Fibroblast of skin of left quadriceps (primary cell): ENCODE results near the gene DPEP2.
"Not testable (repeated sequence)": the region's sequence is repeated elsewhere in the genome, so short reads cannot be mapped to it uniquely, and the experiment has no call there.

Source experiments
- DNase-seq, 2 experiments: peaks; one replicate each; pipeline ENCODE4 v3.0.0-alpha.2; 2013; ENCODE audit warnings: low read depth in 2 of 2

The DPEP2 gene

DNA sequence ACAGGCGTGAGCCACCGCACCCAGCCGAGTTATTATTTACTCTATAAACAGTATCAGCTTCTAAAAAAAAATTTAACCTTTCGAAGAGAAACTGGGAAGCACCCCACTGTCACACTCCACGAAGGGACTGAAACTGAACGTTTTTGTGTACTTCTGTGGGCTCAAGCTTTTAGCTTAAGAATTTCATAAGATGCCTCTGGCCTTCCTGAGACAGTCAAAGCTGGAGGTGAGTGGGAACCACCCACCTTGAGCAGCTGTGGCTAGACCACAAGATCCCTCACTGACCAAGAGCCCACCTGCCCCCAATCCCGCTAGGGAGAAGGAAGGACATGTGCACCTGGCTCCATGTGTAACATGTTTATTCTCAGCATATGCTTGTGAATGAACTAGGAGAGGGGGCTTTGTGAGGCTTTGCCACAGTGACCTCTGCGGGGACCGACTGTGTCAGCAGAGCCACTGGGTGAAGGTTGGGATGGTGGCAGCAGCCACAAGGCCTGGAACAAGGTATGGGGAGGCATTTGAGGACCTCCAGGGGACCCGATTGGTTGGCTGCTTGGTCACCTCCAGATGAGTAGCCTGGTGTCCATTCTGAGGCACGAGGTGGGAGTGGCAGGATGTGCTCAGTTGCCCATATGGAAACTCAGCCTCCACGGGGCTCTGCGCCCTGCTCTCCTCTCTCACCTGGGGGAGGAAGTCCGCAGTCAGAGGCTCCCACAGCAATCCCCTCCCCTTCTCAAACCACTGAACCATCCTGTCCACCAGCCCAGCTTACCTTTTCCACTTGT, 23.8 kb downstream of the DPEP2 start:
- DNase-seq, result no peak

DNA sequence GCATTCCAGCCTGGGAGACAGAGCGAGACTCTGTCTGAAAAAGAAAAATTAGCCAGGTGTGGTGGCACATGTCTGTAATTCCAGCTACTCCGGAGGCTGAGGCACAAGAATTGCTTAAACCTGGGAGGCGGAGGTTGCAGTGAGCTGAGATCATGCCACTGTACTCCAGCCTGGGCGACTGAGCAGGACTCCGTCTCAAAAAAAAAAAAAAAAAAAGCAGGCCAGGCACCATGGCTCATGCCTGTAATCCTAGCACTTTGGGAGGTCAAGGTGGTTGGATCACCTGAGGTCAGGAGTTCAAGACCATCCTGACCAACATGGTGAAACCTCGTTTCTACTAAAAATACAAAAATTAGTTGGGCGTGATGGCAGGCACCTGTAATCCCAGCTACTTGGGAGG, 27.0 kb downstream of the DPEP2 start:
- DNase-seq, result not testable (repeated sequence)

DNA sequence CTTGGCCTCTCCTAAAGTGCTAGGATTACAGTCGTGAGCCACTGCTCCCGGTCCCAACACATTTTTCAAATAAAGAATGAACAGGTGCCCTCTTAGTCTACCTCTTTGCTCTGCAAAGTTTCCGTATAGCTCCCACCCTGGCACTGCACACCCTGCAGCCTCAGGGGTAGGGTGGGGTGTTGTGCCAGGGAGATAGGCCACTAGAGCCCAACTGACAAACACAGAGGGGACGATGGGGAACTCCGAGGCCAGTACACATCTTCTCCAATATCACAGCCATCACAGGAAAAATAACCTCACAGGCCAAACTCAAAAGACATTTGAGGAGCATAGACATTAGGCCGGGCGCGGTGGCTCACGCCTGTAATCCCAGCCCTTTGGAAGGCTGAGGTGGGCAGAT, 28.2 kb downstream of the DPEP2 start:
- no peak for DNase-seq

DNA sequence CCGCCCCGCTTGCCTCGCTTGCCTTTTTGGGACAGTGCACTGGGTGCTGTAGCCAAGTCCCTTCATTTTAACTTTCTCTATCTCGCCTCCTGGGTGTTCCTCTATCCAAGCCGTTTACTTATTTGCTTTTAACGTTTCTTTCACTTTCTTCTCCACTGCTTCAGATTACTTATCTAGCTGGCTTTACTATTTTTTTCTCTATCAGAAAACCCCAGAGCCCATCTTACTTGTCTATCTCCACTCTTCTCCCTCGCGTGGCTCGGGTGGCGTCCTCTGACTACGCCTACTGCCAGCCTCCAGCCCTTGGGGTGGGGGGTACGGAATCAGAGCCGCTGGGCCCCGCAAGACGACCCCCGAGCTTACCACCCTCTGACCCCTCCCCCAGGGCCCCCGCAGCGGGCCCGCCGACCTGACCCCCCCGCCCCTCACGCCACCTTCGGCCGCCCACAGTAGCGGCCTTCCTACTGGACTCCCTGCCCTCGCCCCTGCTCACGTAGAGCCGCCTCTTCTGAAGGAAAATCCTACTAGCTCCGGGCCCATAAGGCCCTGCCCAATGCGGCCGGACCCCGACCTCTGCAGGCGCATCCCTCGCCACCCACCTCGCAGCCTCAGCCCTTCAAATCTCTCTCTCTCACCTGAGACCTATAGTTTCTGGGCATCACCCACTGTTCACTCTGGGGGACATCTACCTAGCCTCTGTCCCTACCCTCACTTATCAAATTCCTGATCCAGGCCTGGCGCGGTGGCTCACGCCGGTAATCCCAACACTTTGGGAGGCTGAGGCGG, 29.8 kb downstream of the DPEP2 start:
- DNase-seq, result no peak

DNA sequence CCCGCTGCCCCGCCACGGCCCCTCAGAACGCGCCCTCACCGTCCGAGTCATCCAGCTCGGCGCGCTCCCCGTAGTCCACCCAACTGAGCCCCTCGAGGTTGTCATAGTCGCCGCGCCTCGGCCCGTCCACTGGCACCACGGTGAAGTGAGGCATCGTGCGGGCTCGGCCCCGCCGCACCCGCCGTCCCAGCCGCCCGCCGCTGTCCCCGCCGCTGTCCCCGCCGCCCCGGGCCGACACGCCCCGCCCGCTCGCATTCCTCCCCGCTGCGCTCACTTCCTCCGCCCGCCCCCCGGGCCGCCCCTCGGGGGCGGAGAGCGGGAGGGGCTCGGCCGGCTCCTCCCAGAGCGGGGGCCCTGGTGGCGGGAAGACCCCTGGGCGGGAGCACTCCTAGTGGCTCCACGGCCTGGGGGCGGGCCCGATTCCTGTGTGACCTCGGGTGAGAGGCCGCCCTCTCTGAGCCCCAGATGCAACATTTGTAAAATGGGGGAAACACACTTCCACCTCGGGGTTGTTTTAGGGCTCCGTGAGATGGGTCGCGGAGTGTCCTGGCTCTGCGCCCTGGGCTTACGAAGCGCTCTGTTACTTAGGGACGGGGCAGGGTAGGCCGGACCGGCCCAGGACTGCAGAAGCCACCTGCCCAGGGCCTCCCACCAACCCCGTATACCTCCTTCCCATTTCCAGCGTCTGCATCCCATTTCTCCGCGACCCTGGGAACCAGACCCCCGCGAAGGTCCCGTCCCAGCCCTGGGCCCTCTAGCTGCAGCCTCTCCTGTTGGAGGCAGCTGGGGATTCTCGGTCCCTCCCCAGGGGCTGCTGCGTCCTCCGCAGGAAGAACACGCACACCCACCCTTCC, 30.7 kb downstream of the DPEP2 start, which contains the start of gene SLC12A4:
TSS of gene SLC12A4 (minus strand) at position 238 of the 854 bp plus-strand sequence. CDS start at position 154, 84 bp downstream.
- DNase-seq, result peak; percentile 67 to 72

DNA sequence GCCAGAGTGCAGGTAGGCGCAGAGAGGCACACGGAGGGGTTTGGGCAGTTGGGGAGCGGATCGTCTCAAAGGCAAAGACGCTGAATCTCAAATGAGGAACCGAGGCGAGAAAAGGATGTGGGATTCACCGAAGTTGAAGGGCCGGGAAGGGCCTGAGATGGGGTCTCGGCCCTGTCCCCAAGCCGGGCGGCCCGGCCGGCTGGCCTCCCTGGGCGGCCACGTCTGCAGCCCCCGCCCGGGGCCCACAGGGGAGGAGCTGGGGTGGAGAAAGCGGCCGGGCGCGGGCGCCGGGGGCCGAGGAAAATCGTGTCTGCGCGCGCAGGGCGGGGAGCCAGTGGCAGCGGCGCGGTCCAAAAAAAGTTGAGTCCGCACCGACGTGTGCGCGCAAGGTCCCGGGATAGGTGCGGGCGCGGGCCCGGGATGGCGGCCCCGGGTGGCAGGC, 31.3 kb downstream of the DPEP2 start:
- DNase-seq, result no peak

DNA sequence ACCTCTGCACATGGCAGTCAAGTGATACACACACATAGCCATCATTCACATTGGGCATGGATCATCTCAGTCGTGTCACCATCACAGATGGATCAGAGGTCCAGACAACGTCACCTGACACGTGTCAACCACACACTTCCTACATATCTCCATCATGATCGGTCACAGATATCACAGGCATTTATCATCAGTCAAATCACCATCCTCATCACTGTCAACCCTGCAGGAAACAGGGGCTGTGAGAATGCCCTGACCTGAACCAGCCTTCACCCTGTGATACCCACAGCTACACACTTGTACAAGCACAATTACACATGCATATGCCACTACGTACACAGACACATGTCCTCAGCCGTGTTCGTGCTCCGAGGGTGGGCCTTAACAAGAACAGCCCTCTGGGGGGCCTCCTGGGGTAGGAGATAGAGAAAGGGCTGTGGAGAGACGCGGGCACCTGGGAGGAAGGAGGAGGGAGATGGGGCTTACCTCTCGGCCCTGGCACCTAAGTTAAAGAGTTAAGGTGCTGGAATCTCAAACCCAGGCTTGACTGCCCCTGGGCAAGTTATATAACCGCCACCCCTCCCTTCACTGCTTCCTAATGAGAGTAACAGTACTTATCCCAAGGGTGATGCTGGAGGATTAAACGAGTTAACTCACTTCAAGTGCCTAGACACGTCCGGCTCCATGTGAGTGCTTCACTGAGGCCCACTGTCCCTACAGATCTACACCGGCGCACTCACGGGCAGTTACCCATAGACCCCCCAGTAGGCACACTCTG, 31.9 kb downstream of the DPEP2 start:
- DNase-seq, result no peak

DNA sequence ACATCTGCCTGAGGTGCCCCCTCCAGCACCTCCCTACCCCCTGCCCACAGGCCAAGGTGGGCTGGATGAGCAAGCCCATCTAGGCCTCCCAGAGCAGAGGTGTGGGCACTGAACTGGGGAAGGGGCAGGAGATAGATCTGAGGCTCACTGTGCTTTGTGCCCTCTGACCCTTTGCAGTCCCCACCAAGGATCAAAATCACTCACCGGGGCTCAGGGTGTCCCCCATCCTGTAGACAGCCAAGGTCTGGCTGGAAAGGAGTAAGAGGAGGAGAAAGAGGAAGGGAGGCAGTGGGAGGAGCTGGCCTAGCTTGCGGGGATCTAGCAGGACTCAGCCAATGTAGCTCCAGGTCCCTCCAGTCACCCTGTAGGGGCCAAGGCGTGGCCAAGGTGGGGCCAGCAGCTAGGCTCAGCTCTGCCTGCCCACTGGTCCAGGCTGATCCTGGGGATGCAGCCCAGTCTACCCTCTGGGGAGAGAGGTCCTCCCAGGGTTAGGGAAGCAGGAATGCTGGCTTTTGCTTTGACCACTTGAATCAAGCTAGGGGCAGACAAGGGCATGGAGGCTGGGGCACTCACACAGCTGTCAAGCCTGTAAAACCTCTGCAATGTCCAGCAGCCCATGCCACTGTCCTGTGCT, 32.6 kb downstream of the DPEP2 start:
- no peak for DNase-seq

DNA sequence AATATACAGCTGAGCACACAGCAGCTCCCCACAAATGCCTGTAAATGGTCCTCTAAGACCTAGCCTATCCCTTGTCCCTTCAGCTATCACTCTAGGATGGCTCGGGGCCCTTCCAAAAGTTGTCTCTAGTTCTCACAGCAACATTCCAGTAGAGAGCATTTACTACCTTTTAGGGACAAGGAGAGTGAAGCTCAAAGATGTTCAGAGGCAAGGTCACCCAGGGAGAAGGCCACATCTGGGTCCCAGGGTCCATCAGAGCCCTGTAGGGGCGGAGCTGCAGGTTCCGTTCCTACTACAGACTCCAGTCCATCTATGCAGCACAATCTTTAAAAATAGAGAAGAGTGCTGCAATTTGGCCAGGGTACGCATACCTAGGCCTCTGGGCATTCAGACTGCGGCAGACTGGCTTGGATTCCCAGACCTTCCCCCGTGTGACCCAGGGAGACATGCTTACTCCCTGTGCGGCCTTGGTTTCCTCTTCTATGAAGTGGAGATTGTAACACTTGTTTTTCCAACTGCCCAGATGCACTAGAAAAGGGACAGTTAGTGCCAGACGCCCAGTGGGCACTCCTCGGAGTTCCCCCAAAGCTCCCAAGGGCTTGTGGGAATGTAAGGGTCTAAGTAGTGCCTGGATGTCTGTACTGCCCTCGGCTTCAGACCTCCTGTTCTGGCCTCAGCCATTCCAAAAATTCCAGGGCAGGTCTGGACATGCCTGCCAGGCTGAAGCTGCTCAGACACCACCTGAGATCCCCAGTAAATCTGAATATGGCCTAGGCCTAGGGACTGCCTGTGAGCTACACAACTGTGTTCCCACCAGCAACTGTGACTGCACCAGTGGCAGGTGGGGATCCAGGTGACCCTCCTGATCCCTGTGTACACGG, 33.4 kb downstream of the DPEP2 start:
- no peak for DNase-seq

DNA sequence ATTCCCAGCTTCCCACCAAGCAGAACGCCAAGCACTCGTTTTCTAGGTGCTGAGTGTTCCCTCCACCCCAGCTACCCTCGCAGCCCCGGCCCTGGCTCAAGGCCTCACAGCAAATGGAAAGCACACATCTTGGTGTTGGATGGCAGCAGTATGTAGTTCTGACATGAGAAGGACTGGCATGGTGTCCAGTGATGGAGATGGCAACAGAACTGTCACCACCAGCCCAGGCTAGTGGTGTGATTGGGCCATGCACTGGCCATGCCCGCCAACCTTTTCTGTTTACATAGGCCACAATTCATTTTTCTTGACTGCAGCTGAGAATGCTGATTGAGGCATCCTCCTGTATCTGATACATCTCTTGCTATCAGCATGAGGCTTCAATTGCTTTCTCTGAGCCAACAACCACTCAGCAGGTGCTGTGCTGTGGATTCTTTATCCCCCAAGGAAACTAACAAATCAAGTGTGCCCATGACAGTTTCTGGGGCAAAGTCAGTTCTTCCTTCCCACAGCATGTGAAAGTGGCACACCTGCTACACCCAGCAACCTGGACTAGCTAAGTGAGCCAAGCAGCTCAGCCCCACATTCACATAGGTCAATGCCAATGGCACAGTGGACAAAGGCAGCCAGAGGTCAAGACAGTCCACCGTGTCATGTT, 34.7 kb downstream of the DPEP2 start:
- no peak for DNase-seq

DNA sequence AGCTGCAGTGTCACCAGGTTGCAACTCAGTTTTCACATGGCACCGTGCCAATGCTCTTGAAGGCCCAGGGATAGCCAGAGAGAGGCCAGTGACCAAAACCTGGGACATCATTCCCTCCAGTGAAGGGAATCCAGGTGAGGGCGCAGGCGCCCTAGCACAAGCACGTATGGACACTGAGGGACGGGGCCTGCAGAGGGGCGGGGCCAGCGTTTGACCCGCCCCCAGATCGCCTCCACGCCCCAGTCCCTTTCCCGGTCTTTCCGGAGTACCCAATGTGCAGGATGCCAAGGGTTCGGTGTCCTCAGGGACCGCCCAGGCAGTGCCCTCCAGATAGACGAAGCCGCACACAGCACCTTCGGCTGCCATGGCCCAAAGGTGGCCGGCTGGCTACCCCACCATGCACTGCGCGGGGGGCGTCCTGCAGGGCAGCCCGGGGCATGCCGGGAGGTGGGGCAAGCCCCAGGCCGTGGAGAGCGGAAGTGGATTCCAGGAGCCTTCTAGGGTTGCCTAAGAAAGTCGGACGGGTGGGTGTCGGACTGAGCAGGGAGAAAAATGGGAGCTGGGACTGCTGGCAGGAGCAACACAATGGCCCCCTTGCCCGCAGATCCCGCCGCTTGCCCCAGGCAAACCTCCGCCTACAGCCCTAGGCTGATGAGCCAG, 35.5 kb downstream of the DPEP2 start:
- no peak for DNase-seq

DNA sequence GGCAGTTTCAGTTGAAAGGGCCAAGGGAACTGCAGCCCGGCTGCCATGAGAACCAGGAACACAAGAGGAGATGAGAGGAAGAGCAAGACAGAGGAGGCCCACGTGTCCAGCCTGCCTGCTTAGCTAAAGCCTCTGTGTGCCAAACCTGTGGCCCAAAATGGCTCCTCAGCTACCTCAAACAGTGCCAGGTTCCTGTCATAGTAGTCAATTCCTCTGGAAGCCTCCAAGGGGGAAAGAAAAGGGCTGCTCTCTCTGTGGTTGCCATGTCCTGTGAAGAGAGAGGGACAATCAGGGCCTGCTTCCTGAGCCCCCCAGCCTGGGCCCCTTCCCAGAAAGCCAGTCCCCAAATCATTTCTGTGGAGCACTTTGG, 36.0 kb downstream of the DPEP2 start:
- no peak for DNase-seq

DNA sequence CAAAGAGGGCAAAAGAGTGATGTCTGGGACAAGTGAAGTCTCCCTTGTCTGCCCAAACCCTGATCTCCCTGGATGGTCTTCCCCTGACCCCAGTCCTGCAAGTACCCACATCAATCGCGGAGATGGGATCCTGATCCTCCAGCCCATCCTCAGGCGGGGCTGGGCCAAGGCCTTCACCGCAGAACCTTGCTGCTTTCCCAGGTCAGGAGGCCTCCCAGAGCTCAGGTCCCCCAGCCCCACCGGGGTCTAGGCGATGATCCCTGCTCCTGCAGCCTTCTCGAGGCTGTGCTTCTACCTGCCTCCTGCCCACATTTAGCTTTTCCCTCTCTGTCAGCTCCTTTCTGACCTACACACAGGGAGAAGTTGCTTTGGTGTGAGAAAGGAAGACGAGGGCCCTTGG, 37.1 kb downstream of the DPEP2 start:
- DNase-seq, result no peak

DNA sequence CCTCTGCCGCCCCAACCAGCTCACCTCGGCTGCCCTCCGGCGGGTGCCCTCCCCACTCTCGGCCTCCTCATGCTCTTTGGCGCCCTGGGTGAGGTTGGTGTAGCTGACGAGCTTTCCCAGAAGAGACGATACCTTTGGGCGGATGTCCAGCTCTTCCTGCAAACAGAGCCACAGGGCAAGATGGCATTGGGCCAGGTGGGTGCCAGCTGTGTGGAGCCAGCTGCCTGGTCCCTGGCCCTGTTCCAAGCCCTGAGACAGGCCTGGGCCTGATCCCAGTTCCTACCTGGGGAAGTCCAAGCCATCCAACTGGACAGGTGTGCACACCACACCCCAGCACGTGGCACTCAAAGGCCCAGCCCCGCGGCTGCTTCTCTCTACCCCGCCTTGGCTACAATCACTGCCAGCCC, 37.7 kb downstream of the DPEP2 start:
- no peak for DNase-seq

DNA sequence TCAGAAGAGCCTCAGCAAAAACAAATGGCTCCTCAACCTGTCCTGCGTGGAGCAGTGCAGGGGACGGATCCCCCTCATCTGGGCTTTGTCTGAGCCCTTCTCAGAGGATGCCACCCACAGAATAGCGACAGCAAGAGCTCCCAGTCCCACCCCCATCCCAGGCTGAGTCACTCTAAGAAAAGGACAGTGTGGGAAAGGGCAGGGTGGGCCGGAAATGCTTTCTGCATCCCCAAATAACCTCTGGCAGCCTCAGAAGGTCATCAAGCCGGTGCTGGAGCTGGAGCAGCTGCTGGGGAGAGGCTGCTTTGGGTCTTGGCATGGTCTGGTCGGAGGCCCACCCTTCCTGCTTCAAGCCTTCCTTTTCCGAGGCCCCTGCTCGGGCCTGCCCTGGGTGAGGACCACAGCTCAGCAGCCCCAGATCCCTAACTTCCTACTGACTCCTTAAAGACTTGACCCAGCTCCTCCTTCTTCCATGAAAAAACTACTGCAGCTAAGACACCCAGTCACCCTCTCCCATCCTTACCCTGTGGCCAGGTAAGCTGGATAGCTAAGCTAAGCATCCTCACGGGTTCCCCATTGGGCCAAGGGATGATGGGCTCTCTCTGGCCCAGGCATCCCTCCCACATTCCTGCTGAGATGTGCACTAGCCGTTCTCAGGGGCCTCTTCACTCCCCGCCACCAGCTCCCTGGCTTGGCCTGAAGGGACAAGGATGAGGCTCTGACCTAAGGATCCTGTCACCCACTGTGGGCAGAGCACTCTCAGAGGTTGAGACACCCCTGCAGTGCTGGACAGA, 39.6 kb downstream of the DPEP2 start:
- DNase-seq, result no peak

DNA sequence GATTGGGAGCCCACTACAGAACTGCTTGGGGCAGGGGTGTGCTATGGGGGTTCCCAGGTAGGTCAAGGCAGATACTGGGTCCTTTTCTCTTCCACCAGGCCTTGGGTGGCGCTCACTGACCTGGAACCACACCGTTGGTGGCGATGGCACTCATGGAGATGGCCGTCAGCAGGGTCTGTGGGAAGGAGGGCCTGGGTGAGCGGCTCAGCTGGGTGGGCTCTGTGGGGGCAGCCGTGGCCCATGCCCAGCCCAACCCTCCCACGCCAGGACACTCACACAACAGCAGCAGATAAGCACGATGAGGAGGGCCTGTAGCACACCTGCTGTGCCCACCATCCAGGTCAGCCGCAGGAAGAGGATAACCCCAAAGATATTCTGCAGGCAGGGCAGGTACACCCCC, 41.7 kb downstream of the DPEP2 start:
- DNase-seq, result no peak

DNA sequence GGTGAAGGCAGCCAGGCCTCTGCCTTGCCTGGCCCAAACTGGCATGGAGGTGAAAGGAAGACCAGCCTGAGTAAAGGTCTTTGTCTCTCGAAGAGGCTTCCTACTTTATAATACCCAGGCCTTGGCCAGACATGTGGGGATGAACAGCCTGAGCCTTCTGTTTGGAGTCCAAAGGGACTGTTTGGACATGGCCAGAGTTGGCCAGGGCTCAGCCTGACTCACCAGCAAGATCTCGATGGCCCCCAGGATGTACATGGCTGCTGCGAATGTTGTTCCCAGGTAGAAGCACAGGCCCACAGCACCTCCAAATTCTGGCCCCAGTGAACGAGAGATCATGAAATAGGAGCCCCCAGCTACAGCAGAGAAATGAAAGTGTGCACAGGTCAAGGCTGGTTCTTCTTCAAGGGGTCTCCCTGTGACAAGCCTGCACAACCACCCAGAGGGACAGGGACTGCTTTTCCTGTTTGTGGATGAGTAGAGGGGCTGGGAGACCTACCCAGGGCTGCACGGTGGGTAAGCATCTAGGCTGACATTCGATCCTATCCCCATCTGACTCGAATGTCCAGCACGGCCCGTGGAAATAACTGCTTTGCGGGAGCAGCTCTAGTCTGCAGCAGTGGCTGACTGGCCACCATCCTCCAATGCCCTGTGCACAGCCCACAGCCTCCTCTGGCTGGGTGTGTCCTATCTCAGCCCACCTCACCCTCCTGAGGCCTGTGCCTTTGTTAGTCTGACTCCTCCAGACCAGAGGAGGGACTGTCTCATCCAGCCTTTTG, 44.7 kb downstream of the DPEP2 start:
- DNase-seq, result no peak
